CD4-positive, alpha-beta T cell (primary cell): ENCODE measurements around the gene RCOR2. TPM values are rescaled to one million over a fixed set of nuclear protein-coding genes. Genes with fewer than 3 reads are reported as not detected.
"Not testable (repeated sequence)": the region's sequence is repeated elsewhere in the genome, so short reads cannot be mapped to it uniquely, and the experiment has no call there.

ENCODE experiments used
- ATAC-seq: fragments of 200-7000 bp; cut with Tn5 transposase; one replicate; pipeline ENCODE4 v1.10.0; 2022; ENCODE audit warnings: mild to moderate bottlenecking; ENCODE audit not compliant: poor library complexity
- CTCF ChIA-PET: fragments of 350-600 bp; sonication (Branson Sonifier 250); formaldehyde crosslinking; loops from one replicate; lab custom pipeline; 2021; ENCODE audit warnings: antibody characterized with exemption, inconsistent platforms; lab: Charles Lee
- POLR2A ChIA-PET: fragments of 350-600 bp; sonication (Branson Sonifier 250); formaldehyde crosslinking; loops from one replicate; lab custom pipeline; 2021; ENCODE audit warnings: antibody characterized with exemption, inconsistent platforms; lab: Charles Lee
- DNase-seq, 14 experiments: peaks; one replicate each; pipeline ENCODE4 v3.0.0-alpha.2; 2013 to 2020; ENCODE audit warnings: mixed read lengths in 2 of 14
- H3K27ac ChIP-seq, 2 donors: one replicate each; pipeline versions ENCODE4 v1.5.1 to v1.7.0; 2013; ENCODE audit warnings: low read length in 2 of 2, low read depth in 1 of 2, mild to moderate bottlenecking in 1 of 2
- H3K27me3 ChIP-seq, 2 experiments: 1 replicate in 1 of 2; 2 replicates in 1 of 2; pipeline versions ENCODE4 v1.6.1 to v1.7.0; 2013; ENCODE audit warnings: low read length in 2 of 2, control low read depth in 1 of 2, mild to moderate bottlenecking in 1 of 2, moderate library complexity in 1 of 2; ENCODE audit not compliant: insufficient read depth in 2 of 2, control insufficient read depth in 1 of 2
- H3K36me3 ChIP-seq: one replicate; pipeline ENCODE4 v1.6.1; 2013; ENCODE audit warnings: low read length, control low read depth; ENCODE audit not compliant: insufficient read depth
- H3K4me1 ChIP-seq: one replicate; pipeline ENCODE4 v1.6.1; 2013; ENCODE audit warnings: low read length, control low read depth; ENCODE audit not compliant: insufficient read depth
- H3K4me3 ChIP-seq: one replicate; pipeline ENCODE4 v1.5.1; 2013; ENCODE audit warnings: mild to moderate bottlenecking, low read length, moderate library complexity
- H3K9me3 ChIP-seq, 2 experiments: 1 replicate in 1 of 2; 2 replicates in 1 of 2; pipeline versions ENCODE4 v1.6.1 to v1.7.0; 2013; ENCODE audit warnings: low read length in 2 of 2, mild to moderate bottlenecking in 2 of 2, control low read depth in 1 of 2, moderate library complexity in 1 of 2; ENCODE audit not compliant: control insufficient read depth in 1 of 2, insufficient read depth in 1 of 2
- H3K27ac Mint-ChIP-seq: one replicate; pipeline ENCODE4 v1.8.0; 2020; ENCODE audit warnings: mixed read lengths
- H3K27me3 Mint-ChIP-seq: one replicate; pipeline ENCODE4 v1.8.0; 2021; ENCODE audit warnings: mixed read lengths
- H3K36me3 Mint-ChIP-seq: one replicate; pipeline ENCODE4 v1.8.0; 2021; ENCODE audit warnings: low read depth, mixed read lengths
- H3K4me1 Mint-ChIP-seq: one replicate; pipeline ENCODE4 v1.8.0; 2021; ENCODE audit warnings: low read depth, mixed read lengths
- H3K4me3 Mint-ChIP-seq: one replicate; pipeline ENCODE4 v1.8.0; 2020; ENCODE audit warnings: mild to moderate bottlenecking, mixed read lengths
- H3K9me3 Mint-ChIP-seq: one replicate; pipeline ENCODE4 v1.8.0; 2020; ENCODE audit warnings: mixed read lengths
- CTCF ChIP-seq: fragments of 200-600 bp; IDR thresholded peaks from one replicate; pipeline ENCODE4 v1.8.0; 2022; ENCODE audit warnings: antibody characterized with exemption, mild to moderate bottlenecking
- intact Hi-C, 2 experiments: fragments of 100-400 bp; cut with DNase I in 1 of 2; cut with micrococcal nuclease in 1 of 2; formaldehyde crosslinking; loops; one replicate each; pipeline versions ENCODE4 v1.15.1 to v1.9.0; 2023 to 2025; cut with DNase I, micrococcal nuclease
- polyA plus RNA-seq, 2 donors: library from polyadenylated mRNA; unstranded; fragments of 120-200 nt; gene quantifications; one replicate each; pipeline ENCODE4 v1.2.1, GENCODE V29; 2013
- total RNA-seq, 174 experiments: library from RNA in 2 of 174; stranded (reverse) in 2 of 174; gene quantifications; one replicate each; pipeline ENCODE4 v1.2.3 and lab custom pipeline; 2021 to 2026

The RCOR2 gene
- total RNA-seq = not detected
- polyA plus RNA-seq (2013, experiment 1 of 2) = 0.06 TPM
- polyA plus RNA-seq (2013, experiment 2 of 2) = 0.33 TPM
- total RNA-seq (lab: John Stamatoyannopoulos, UW) = 0 to 1.2 (median 0.07) reads per million in 172 experiments

GRCh38 chr11:63916837-63917691 lies at the start of gene RCOR2:
RCOR2 (minus strand) TSS chr11:63917164; CDS start chr11:63916456, 708 bp downstream.
- H3K27me3 ChIP-seq = no peaks in the 10 kb centered on the region
- peak; percentile 34 to 83 (median 57) for DNase-seq
- ChIA-PET CTCF (interaction anchor here (1.3 to 1.5 kb wide), 2 partner anchors 28 to 80 kb away, joined by 3 to 6 read pairs; no protein-coding TSS in a partner anchor), POLR2A (interaction anchor here (0.7 to 2.9 kb wide), 4 partner anchors 28 to 78 kb away, joined by 3 to 13 read pairs (median 6); partner anchors contain the start of gene MARK2)
- Mint-ChIP-seq H3K4me1 (peaks cover 16% of the 10 kb centered on the region), H3K9me3 (no peaks in the 10 kb centered on the region), H3K27ac (no peak within 1 kb of the TSS), H3K4me3 (peak within 1 kb of the TSS; percentile 82), H3K27me3 (no peaks in the 10 kb centered on the region), H3K36me3 (peaks cover 4% of the 10 kb centered on the region)
- H3K4me1 ChIP-seq = peaks cover 45% of the 10 kb centered on the region
- peak; percentile 73 for ATAC-seq
- H3K27ac ChIP-seq = no peak within 1 kb of the TSS
- no peak for TF ChIP-seq CTCF
- peak within 1 kb of the TSS; percentile 51 for H3K4me3 ChIP-seq
- no peaks in the 10 kb centered on the region for H3K9me3 ChIP-seq
- H3K36me3 ChIP-seq = no peaks in the 10 kb centered on the region
- intact Hi-C loops = no loop called here

GRCh38 chr11:63966444-63966843 lies 49.5 kb upstream of the RCOR2 start:
- peaks cover 0 to 4% of the 10 kb centered on the region in 2 experiments for H3K27me3 ChIP-seq
- H3K36me3 ChIP-seq = no peaks in the 10 kb centered on the region
- H3K4me3 ChIP-seq = no peak overlapping the region
- no peak overlapping the region for H3K27ac Mint-ChIP-seq
- ATAC-seq = no peak
- CTCF ChIA-PET = no interaction called here
- H3K9me3 Mint-ChIP-seq = no peaks in the 10 kb centered on the region
- H3K9me3 ChIP-seq = no peaks in the 10 kb centered on the region
- no peaks in the 10 kb centered on the region for H3K27me3 Mint-ChIP-seq
- POLR2A ChIA-PET = no interaction called here
- no peak overlapping the region for H3K27ac ChIP-seq
- peaks cover 11% of the 10 kb centered on the region for H3K4me1 ChIP-seq
- no peaks in the 10 kb centered on the region for H3K36me3 Mint-ChIP-seq
- H3K4me1 Mint-ChIP-seq = peaks cover 6% of the 10 kb centered on the region
- TF ChIP-seq CTCF = no peak
- no peak overlapping the region for H3K4me3 Mint-ChIP-seq
- DNase-seq = no peak
- intact Hi-C loops = no loop called here

GRCh38 chr11:63963895-63964294 lies 46.9 kb upstream of the RCOR2 start:
- H3K4me3 Mint-ChIP-seq = not testable (repeated sequence)

More at GRCh38 chr11:63963895-63964294, 46.9 kb upstream of the RCOR2 start:
- peaks cover 21% of the 10 kb centered on the region for H3K4me1 ChIP-seq
- H3K4me3 ChIP-seq, H3K4me1 Mint-ChIP-seq, H3K9me3 ChIP-seq, H3K36me3 ChIP-seq, H3K9me3 Mint-ChIP-seq, DNase-seq, ATAC-seq, H3K27me3 ChIP-seq, H3K27me3 Mint-ChIP-seq, CTCF ChIA-PET, POLR2A ChIA-PET, H3K27ac ChIP-seq, H3K36me3 Mint-ChIP-seq, intact Hi-C loops, H3K27ac Mint-ChIP-seq: not testable (repeated sequence)
